KMS-11 (cell line): Measurements from ENCODE around the gene PDXK.

Source experiments
- H2AFZ ChIP-seq: fragments of 200-600 bp; sonication (generic); 2 replicates; pipeline ENCODE4 v1.6.1; 2016; ENCODE audit warnings: antibody characterized with exemption, mixed run types, low read depth
- H3K27ac ChIP-seq: fragments of 200-600 bp; sonication (generic); 2 replicates; pipeline ENCODE4 v1.6.1; 2016; ENCODE audit warnings: mild to moderate bottlenecking, mixed run types
- H3K27me3 ChIP-seq: fragments of 200-600 bp; sonication (generic); 2 replicates; pipeline ENCODE4 v1.6.1; 2017; ENCODE audit warnings: mild to moderate bottlenecking, low read depth, mixed run types, moderate library complexity; ENCODE audit not compliant: insufficient read depth
- H3K36me3 ChIP-seq: fragments of 200-600 bp; sonication (generic); 2 replicates; pipeline ENCODE4 v1.6.1; 2017; ENCODE audit warnings: mild to moderate bottlenecking, mixed run types; ENCODE audit not compliant: insufficient read depth
- H3K4me1 ChIP-seq: fragments of 200-600 bp; sonication (generic); 2 replicates; pipeline ENCODE4 v1.6.1; 2016; ENCODE audit warnings: mild to moderate bottlenecking, low read depth, mixed run types; ENCODE audit not compliant: poor library complexity, severe bottlenecking
- H3K4me2 ChIP-seq: fragments of 200-600 bp; sonication (generic); 2 replicates; pipeline ENCODE4 v1.7.0; 2016; ENCODE audit warnings: mild to moderate bottlenecking, mixed run types
- H3K4me3 ChIP-seq: fragments of 200-600 bp; sonication (generic); IDR thresholded peaks from 2 replicates; pipeline ENCODE4 v1.6.1; 2017; ENCODE audit warnings: low read depth, low read length, mixed read lengths; ENCODE audit not compliant: insufficient read depth
- H3K79me2 ChIP-seq: fragments of 200-600 bp; sonication (generic); 2 replicates; pipeline ENCODE4 v1.6.1; 2016; ENCODE audit warnings: low read depth, mixed run types; ENCODE audit not compliant: insufficient read depth
- H3K9ac ChIP-seq: fragments of 200-600 bp; sonication (generic); 2 replicates; pipeline ENCODE4 v1.6.1; 2016; ENCODE audit warnings: mild to moderate bottlenecking, mixed run types
- H4K20me1 ChIP-seq: fragments of 200-600 bp; sonication (generic); 2 replicates; pipeline ENCODE4 v1.6.1; 2016; ENCODE audit warnings: mild to moderate bottlenecking, mixed run types; ENCODE audit not compliant: insufficient read depth
- CTCF ChIP-seq: fragments of 200-600 bp; sonication (generic); conservative IDR thresholded peaks from 2 replicates; pipeline ENCODE4 v1.6.1; 2017; ENCODE audit warnings: low read depth, mild to moderate bottlenecking, antibody characterized with exemption, low read length, moderate library complexity, mixed read lengths

Gene PDXK

DNA sequence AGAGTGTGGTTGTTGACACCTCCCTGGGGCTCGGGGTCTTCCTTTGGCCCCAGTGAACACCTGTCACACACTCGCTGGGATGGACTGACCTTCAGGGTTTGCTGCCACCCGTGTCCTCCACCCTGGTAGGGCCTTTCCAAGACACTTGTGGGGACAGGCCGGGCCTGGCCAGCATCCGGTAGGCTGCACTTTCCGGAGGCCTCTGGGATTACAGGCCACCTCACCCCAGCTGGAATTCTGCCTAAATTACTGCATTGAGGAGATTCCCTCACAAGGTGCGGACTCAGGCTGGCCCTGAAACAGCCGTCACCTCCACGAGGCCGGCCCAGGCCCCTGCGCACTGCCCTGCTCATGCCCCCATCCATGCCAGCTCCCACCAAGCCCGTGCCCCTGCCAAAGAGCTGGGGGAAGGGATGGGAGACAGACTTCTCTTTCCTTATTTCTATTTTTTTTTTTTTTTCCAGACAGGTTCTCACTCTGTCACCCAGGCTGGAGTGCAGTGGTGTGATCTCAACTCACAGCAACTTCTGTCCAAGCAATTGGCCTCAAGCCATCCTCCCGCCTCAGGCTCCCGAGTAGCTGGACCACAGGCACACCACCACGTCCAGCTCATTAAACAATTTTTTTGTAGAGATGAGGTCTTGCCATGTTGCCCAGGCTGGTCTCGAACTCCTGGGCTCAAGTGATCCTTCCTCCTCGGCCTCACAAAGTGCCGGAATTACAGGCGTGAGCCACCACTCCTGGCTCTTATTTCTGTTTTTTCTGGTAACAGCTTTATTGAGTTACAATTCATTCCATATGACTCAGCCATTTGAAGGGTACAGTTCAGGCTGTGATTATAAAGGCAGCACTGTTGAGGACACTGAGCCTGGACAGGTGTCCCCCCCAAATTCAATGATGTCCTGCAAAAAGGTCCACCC, 45.9 kb downstream of the PDXK start:
- H3K79me2 ChIP-seq = no peaks in the 10 kb centered on the region
- no peaks in the 10 kb centered on the region for H3K27me3 ChIP-seq
- H3K4me3 ChIP-seq = no peak overlapping the region
- no peak overlapping the region for H2AFZ ChIP-seq
- no peak overlapping the region for H3K27ac ChIP-seq
- H3K9ac ChIP-seq = no peak overlapping the region
- no peaks in the 10 kb centered on the region for H3K36me3 ChIP-seq
- no peaks in the 10 kb centered on the region for H3K4me1 ChIP-seq
- no peak overlapping the region for H3K4me2 ChIP-seq
- no peaks in the 10 kb centered on the region for H4K20me1 ChIP-seq
- TF ChIP-seq CTCF = no peak

GRCh38 chr21:43766734-43767497, 48.0 kb downstream of the PDXK start:
- H4K20me1 ChIP-seq = no peaks in the 10 kb centered on the region
- H3K4me3 ChIP-seq = no peak overlapping the region
- H3K79me2 ChIP-seq = no peaks in the 10 kb centered on the region
- H3K4me1 ChIP-seq = no peaks in the 10 kb centered on the region
- H2AFZ ChIP-seq = no peak overlapping the region
- no peak for TF ChIP-seq CTCF
- H3K4me2 ChIP-seq = no peak overlapping the region
- no peaks in the 10 kb centered on the region for H3K36me3 ChIP-seq
- H3K27ac ChIP-seq = no peak overlapping the region
- H3K27me3 ChIP-seq = no peaks in the 10 kb centered on the region
- H3K9ac ChIP-seq = no peak overlapping the region

- Histone ChIP-seq H2AFZ (no peak overlapping the region), H3K4me3 (no peak overlapping the region), H3K27me3 (no peaks in the 10 kb centered on the region), H3K4me2 (no peak overlapping the region), H3K4me1 (no peaks in the 10 kb centered on the region), H3K79me2 (no peaks in the 10 kb centered on the region), H3K36me3 (no peaks in the 10 kb centered on the region), H3K9ac (no peak overlapping the region), H3K27ac (no peak overlapping the region), H4K20me1 (no peaks in the 10 kb centered on the region)
- TF ChIP-seq CTCF = no peak
These were observed 48.6 kb downstream of the PDXK start for GRCh38 chr21:43767498-43767983.

DNA sequence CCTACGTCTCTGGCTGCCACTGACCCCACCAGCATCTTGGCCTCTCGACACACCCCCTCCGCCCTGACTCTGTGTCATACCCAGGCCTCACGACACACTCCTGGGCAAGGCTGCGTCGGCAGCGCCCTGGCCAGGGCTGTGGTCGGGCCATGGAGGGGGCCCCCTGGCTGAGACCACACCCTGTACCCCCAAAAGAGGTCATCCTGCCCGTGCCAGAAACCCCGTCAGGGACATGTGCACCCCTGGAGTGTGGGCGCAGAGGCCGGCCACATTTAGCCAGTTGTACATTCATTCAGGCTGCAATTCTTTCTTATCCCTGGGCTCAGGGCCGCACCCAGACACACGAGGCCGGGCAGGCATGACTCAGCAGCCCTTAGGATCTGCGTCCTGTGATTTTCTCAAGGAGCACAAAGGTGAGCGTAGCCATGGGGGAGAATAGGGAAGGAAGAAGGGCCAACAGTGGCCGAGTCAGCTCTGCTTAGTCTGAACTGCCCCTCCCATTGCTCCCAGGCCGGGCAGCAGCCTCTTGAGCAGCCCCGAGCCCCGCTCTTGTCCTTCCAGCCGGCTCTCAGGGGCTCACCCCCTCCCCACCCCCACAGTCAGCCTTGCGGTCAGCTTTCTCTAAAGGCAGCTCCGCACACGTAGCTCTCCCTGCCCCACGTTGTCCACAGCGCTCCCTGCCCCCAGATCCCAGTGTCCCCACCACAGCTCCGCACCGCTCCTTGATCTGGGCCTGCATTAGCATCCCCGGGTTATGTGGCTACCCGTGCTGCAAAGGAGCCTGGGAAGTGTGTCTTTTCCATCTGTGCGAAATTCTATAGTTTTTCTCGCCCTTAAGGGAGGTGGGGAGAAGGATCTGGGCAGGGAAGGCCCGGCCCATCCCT, 49.3 kb downstream of the PDXK start:
- Histone ChIP-seq H3K27ac (no peak overlapping the region), H3K79me2 (no peaks in the 10 kb centered on the region), H3K4me1 (no peaks in the 10 kb centered on the region), H3K9ac (no peak overlapping the region), H3K4me2 (no peak overlapping the region), H2AFZ (no peak overlapping the region), H3K36me3 (no peaks in the 10 kb centered on the region), H4K20me1 (no peaks in the 10 kb centered on the region), H3K4me3 (no peak overlapping the region), H3K27me3 (no peaks in the 10 kb centered on the region)
- TF ChIP-seq CTCF = no peak
